Natural killer cell (primary cell): ENCODE measurements around the gene SNRPD3. TPM values are rescaled to one million over a fixed set of nuclear protein-coding genes. Genes with fewer than 3 reads are reported as not detected.
"Not testable (repeated sequence)": the region's sequence is repeated elsewhere in the genome, so short reads cannot be mapped to it uniquely, and the experiment has no call there.

Experiments used
- ATAC-seq, 3 donors: fragments of 150-1000 bp in 2 of 3; fragments of 200-7000 bp in 1 of 3; cut with Tn5 transposase; 1 replicate in 1 of 3; 2 replicates in 2 of 3; pipeline ENCODE4 v1.10.0; 2021; ENCODE audit warnings: mild to moderate bottlenecking in 2 of 3, moderate library complexity in 2 of 3
- DNase-seq, 2 donors: peaks; one replicate each; pipeline versions ENCODE4 v3.0.0 to v3.0.0-alpha.2; 2013 to 2021; ENCODE audit warnings: mixed read lengths in 1 of 2
- H3K27ac ChIP-seq: one replicate; pipeline ENCODE4 v1.5.1; 2013; ENCODE audit warnings: mild to moderate bottlenecking, low read length
- H3K27me3 ChIP-seq: one replicate; pipeline ENCODE4 v1.6.1; 2013; ENCODE audit warnings: low read length; ENCODE audit not compliant: control insufficient read depth, insufficient read depth
- H3K36me3 ChIP-seq: one replicate; pipeline ENCODE4 v1.6.1; 2013; ENCODE audit warnings: low read length; ENCODE audit not compliant: control insufficient read depth, insufficient read depth
- H3K4me1 ChIP-seq: one replicate; pipeline ENCODE4 v1.6.1; 2013; ENCODE audit warnings: low read length; ENCODE audit not compliant: control insufficient read depth, insufficient read depth
- H3K4me3 ChIP-seq: one replicate; pipeline ENCODE4 v1.5.1; 2013; ENCODE audit warnings: low read length
- H3K9me3 ChIP-seq: one replicate; pipeline ENCODE4 v1.6.1; 2013; ENCODE audit warnings: low read length; ENCODE audit not compliant: control insufficient read depth, insufficient read depth
- H3K27ac Mint-ChIP-seq, 2 donors: one replicate each; pipeline ENCODE4 v1.8.0; 2022; ENCODE audit warnings: mild to moderate bottlenecking in 2 of 2, mixed read lengths in 2 of 2, moderate library complexity in 1 of 2
- H3K27me3 Mint-ChIP-seq, 2 donors: one replicate each; pipeline ENCODE4 v1.8.0; 2022; ENCODE audit warnings: low read depth in 2 of 2, mixed read lengths in 2 of 2
- H3K36me3 Mint-ChIP-seq: one replicate; pipeline ENCODE4 v1.8.0; 2022; ENCODE audit warnings: mixed read lengths
- H3K4me1 Mint-ChIP-seq, 2 donors: one replicate each; pipeline ENCODE4 v1.8.0; 2022; ENCODE audit warnings: mixed read lengths in 2 of 2
- H3K4me3 Mint-ChIP-seq: one replicate; pipeline ENCODE4 v1.8.0; 2022; ENCODE audit warnings: mild to moderate bottlenecking, moderate library complexity, mixed read lengths
- H3K9me3 Mint-ChIP-seq, 2 donors: one replicate each; pipeline ENCODE4 v1.8.0; 2022; ENCODE audit warnings: mixed read lengths in 2 of 2
- whole genome bisulfite sequencing: methylation state at CpG from one replicate; pipeline ENCODE4 v1.1.7; 2013; ENCODE audit warnings: missing lambda C conversion rate; ENCODE audit not compliant: insufficient coverage; 5-methylcytosine and 5-hydroxymethylcytosine counted together
- intact Hi-C: fragments of 100-400 bp; cut with micrococcal nuclease; formaldehyde crosslinking; loops from one replicate; pipeline ENCODE4 v1.14.2; 2022
- total RNA-seq, 4 donors: library from RNA; stranded (reverse); fragments of 120-200 nt in 1 of 4; gene quantifications; one replicate each; pipeline versions ENCODE4 v1.2.3 to v1.2.4, GENCODE V29; 2013 to 2022

Gene SNRPD3
- total RNA-seq, 3 donors from 2014 or later (not counting 1 experiment from before 2014, with no cell fraction given): 40.9 to 44.6 (median 44.0) TPM

DNA sequence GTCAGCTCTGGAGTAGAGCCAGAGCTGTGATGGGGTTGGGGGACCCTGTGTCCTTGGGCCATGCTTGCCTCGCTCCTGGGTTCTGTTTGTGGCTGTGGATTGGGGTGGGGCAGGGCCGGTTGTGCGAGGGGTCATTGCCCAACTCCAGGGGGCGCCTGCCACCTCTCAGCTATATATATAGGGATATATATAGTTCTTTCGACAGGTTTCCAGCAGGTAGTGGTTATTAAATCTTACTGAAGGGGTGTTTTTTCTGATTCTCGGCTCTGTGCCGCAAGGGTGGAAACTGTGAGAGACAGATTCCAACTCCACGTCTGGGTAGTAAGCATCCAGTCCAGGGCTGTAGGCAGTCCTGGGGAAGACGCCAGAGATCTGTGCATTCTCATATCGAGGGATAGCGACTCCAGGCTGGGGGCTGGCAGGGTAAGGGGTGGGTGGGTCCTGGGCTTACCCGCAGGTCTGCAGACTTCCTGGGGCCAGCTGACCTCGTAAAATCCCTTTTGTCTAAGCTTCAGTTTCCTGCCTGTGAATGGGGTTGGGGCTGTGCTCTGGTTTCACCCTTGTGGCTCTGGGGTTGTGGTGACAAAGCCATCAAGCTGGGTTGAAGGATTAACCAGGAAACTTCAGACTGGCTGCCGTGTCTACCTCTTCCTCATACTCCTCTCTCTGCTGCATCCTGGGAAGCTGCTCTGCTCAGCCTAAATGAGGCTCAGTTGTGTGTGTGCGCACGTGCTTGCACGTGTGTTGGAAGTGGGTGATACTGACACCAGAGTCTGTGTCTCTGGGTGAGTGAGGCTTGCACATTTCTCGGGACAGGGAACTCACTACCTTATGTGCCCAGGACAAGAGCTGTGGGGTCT, 48.2 kb downstream of the SNRPD3 start:
- H3K36me3 ChIP-seq, H3K27me3 Mint-ChIP-seq, H3K27ac ChIP-seq, H3K9me3 Mint-ChIP-seq, H3K4me3 ChIP-seq, H3K36me3 Mint-ChIP-seq, H3K27me3 ChIP-seq, H3K9me3 ChIP-seq: not testable (repeated sequence)
- WGBS: 2% methylated on average over 7 of the region's 18 CpGs
- Mint-ChIP-seq H3K27ac (peak overlapping the region; percentile 48 to 77), H3K4me3 (peak overlapping the region; percentile 73), H3K4me1 (peaks cover 20 to 38% of the 10 kb centered on the region in 2 donors)
- ATAC-seq: peak; percentile 54 to 77 (median 58)
- peak in 1 of 2 donors; percentile 30 for DNase-seq
- intact Hi-C loops: loop anchor here (5.0 kb wide), 1 partner anchor 927 kb away; no protein-coding TSS in a partner anchor
- peaks cover 61% of the 10 kb centered on the region for H3K4me1 ChIP-seq

DNA sequence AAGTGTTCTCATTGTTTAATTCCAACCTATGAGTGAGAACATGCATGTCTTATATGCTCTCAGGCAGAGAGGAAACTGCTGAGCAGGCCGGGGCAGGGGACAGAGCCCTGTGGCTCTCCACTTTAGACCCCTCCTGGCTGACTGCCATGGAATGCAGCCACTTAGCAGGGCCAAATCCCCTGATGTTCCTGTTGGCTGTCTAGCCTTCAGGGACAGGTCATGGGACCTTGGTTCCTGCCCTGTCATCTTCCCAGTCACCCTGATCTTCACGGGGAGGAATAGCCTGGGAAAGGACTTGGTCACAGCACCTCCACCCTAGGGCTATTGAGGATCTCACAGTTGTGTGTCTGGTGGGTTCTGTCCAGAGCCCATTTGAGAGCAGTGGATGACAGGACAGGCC, 50.5 kb downstream of the SNRPD3 start:
- intact Hi-C loops, H3K4me3 Mint-ChIP-seq, ATAC-seq, H3K27me3 ChIP-seq, DNase-seq, H3K9me3 ChIP-seq, H3K27me3 Mint-ChIP-seq, H3K27ac Mint-ChIP-seq, H3K36me3 Mint-ChIP-seq, H3K36me3 ChIP-seq, H3K4me3 ChIP-seq, H3K9me3 Mint-ChIP-seq, H3K27ac ChIP-seq: not testable (repeated sequence)
- H3K4me1 ChIP-seq: peaks cover 48% of the 10 kb centered on the region
- peaks cover 20 to 30% of the 10 kb centered on the region in 2 donors for H3K4me1 Mint-ChIP-seq
- 92% methylated on average over 2 of the region's 2 CpGs for WGBS

DNA sequence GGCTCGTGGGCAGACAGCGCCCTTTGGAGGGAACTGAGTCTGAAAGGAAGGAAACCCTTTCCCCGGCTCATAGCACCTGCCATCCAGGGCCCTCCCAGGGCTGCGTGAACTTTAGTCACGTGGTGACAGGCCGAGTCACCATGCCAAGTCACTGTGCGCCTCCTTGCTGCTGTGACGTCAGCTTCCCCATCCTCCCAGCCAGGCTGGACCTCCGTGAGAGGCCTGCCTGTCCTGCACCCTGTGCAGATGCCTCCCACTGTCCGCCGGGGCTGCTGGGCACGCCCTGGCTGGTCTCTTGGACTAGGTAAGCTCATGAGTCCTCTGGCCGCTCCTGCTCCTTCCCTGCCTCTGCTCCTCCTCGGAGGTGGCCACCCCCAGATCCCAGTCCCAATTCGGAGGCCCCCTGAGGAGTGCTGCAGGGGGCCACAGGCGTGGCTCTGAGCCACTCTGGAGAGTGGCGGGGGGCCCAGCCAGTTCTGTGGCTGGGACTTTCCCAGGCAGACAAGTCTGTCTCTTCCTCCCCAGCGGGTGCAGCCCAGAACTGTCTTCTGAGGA, 51.7 kb downstream of the SNRPD3 start:
- intact Hi-C loops, H3K27me3 Mint-ChIP-seq: not testable (repeated sequence)
- WGBS: 52% methylated on average over 18 of the region's 18 CpGs

DNA sequence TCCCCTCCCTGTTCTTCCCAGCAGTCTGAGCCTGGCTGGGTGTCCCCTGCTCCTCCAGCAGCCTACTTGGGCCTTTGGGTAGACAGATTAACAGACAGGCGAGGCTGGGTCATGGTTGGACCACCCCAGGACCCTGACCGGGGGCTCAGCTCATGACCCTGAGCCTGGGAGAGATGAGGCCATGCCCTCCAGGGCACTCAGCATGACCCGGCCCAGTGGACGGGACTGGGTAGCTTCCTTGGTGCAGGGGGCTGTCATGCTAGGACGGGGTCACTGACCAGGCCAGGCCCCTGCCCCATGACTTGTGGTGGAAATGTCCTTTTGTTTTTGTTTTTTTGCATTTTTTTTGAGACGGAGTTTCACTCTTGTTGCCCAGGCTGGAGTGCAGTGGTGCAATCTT, 52.5 kb downstream of the SNRPD3 start:
- H3K27me3 Mint-ChIP-seq, H3K27me3 ChIP-seq, DNase-seq, H3K36me3 ChIP-seq, H3K27ac ChIP-seq, H3K9me3 Mint-ChIP-seq, H3K4me3 ChIP-seq, H3K27ac Mint-ChIP-seq, ATAC-seq, H3K36me3 Mint-ChIP-seq, H3K4me3 Mint-ChIP-seq, intact Hi-C loops, H3K9me3 ChIP-seq: not testable (repeated sequence)
- peaks cover 28% of the 10 kb centered on the region for H3K4me1 ChIP-seq
- WGBS: 91% methylated on average over 6 of the region's 6 CpGs
- H3K4me1 Mint-ChIP-seq: peaks cover 17% of the 10 kb centered on the region in 2 donors

More for the DNA sequence above, 51.7 kb downstream of the SNRPD3 start:
- H3K4me1 Mint-ChIP-seq: peaks cover 19 to 20% of the 10 kb centered on the region in 2 donors
- peaks cover 37% of the 10 kb centered on the region for H3K4me1 ChIP-seq
- H3K9me3 ChIP-seq, H3K36me3 Mint-ChIP-seq, H3K9me3 Mint-ChIP-seq, H3K27me3 ChIP-seq, H3K36me3 ChIP-seq: not testable (repeated sequence)
- DNase-seq: peak in 1 of 2 donors; percentile 68
- H3K27ac ChIP-seq: peak overlapping the region; percentile 30
- ATAC-seq: peak; percentile 37 to 87 (median 56)
- H3K27ac Mint-ChIP-seq: peak overlapping the region; percentile 36 to 81
- peak overlapping the region; percentile 16 for H3K4me3 ChIP-seq
- H3K4me3 Mint-ChIP-seq: peak overlapping the region; percentile 52

DNA sequence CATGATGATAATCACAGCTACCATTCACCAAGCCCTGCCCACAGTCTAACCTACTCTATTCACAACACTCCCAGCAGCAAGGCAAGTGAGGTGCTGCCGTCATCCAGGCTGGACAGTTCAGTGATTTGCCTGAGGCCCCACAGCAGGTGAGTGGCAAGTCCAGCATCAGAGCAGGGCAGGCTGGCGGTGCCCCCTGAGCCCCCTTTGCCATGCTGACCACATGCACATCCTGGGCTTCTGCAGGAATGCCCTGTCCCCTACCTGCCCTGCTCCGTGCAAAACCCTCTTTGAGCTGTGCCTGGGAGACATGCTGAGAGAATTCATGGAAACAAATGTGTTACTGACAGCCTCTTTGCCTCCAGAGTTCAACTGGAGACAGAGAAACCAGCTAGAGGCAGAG, 54.1 kb downstream of the SNRPD3 start:
- H3K27me3 ChIP-seq, H3K4me3 Mint-ChIP-seq, H3K9me3 Mint-ChIP-seq, ATAC-seq, H3K4me1 Mint-ChIP-seq, H3K27ac ChIP-seq, intact Hi-C loops, H3K36me3 ChIP-seq, H3K4me3 ChIP-seq, DNase-seq, H3K9me3 ChIP-seq, H3K27me3 Mint-ChIP-seq, H3K27ac Mint-ChIP-seq, H3K36me3 Mint-ChIP-seq: not testable (repeated sequence)
- WGBS: 96% methylated on average over 3 of the region's 3 CpGs
- peaks cover 13% of the 10 kb centered on the region for H3K4me1 ChIP-seq

DNA sequence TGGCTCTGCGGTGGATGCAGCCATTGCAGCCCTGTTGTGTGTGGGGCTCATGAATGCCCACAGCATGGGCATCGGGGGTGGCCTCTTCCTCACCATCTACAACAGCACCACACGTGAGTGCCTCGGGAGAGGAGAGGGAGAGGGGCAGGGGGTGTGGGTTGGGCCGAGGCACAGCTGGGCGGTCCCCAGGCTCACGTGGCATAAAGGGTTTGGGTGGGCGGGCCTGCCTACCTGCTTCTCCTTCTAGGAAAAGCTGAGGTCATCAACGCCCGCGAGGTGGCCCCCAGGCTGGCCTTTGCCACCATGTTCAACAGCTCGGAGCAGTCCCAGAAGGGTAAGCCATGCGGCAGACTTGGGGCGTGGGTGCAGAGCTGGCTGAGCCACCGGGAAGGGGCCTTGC, 59.0 kb downstream of the SNRPD3 start:
- H3K36me3 Mint-ChIP-seq, H3K27ac Mint-ChIP-seq, H3K27ac ChIP-seq, H3K9me3 ChIP-seq, H3K4me3 ChIP-seq, DNase-seq, H3K27me3 ChIP-seq, ATAC-seq, H3K36me3 ChIP-seq, H3K4me1 Mint-ChIP-seq, intact Hi-C loops, H3K9me3 Mint-ChIP-seq, H3K27me3 Mint-ChIP-seq, H3K4me1 ChIP-seq, H3K4me3 Mint-ChIP-seq: not testable (repeated sequence)
- 92% methylated on average over 10 of the region's 15 CpGs for WGBS

DNA sequence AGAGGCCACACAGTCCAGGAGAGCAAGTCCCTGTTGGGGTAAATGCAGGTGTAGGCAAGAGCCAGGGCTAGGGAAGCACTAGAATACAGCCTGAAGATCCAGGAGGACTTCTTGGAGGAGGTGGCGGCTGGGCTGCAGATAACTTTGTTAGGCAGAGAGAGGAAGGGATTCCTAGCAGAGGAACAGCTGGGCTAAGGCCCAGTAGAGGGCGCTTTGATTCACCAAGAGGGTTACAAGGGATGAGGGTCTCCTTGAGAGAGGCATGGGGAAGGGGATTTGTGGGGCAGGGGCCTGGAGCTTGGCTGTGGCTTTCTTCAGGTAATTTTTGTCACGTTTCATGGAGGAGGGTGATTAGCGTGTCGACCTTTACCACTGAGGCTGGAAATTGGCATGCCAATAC, 65.4 kb downstream of the SNRPD3 start:
- not testable (repeated sequence) for H3K4me3 Mint-ChIP-seq

More for the DNA sequence above, 65.4 kb downstream of the SNRPD3 start:
- no CpG with 5 or more reads among the region's 5 CpGs for WGBS
- H3K36me3 Mint-ChIP-seq, H3K9me3 Mint-ChIP-seq, intact Hi-C loops, H3K9me3 ChIP-seq, H3K36me3 ChIP-seq, ATAC-seq, H3K27me3 Mint-ChIP-seq, H3K4me1 ChIP-seq, DNase-seq, H3K27ac ChIP-seq, H3K4me1 Mint-ChIP-seq, H3K27me3 ChIP-seq, H3K27ac Mint-ChIP-seq, H3K4me3 ChIP-seq: not testable (repeated sequence)
